Astrocyte of the spinal cord (primary cell): ENCODE data around the gene MYB.
"Not testable (repeated sequence)": the region's sequence is repeated elsewhere in the genome, so short reads cannot be mapped to it uniquely, and the experiment has no call there.

Source experiments
- DNase-seq: peaks from one replicate; pipeline ENCODE4 v3.0.0; 2011; ENCODE audit warnings: low read depth, low spot score
- H3K4me3 ChIP-seq: 2 replicates; pipeline ENCODE4 v1.5.1; 2011; ENCODE audit warnings: low read depth, mild to moderate bottlenecking, low read length, moderate library complexity
- in situ Hi-C: cut with HindIII; loops from 2 replicates; pipeline ENCODE4 v1.10.0; 2017; ENCODE audit warnings: low sequenced_read_pairs
- TF ChIP-seq, protein P1 (sequence below): IDR thresholded peaks from 2 replicates; pipeline ENCODE4 v1.5.1; 2012; ENCODE audit warnings: low read depth, mild to moderate bottlenecking, low read length, inconsistent platforms

MYB gene

DNA sequence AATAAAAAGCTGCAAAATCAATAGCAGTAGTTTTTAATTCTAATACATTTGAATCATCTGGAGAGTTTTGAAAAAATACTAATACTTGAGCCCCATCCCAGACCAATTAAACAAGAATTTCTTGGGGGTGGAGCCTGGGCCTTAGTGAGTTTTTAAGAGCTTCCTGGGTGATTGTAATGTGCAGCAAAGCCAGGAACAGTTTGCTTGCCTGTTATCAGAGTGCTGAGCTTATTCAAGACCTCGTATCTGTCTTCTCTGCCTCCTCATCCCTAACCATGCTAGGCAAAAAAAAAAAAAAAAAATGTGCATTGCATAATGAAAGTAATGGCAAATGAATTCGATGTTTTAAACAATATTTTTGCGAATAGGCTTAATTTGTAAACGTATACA lies 36.4 kb upstream of the MYB start:
- TF ChIP-seq, protein P1, sequence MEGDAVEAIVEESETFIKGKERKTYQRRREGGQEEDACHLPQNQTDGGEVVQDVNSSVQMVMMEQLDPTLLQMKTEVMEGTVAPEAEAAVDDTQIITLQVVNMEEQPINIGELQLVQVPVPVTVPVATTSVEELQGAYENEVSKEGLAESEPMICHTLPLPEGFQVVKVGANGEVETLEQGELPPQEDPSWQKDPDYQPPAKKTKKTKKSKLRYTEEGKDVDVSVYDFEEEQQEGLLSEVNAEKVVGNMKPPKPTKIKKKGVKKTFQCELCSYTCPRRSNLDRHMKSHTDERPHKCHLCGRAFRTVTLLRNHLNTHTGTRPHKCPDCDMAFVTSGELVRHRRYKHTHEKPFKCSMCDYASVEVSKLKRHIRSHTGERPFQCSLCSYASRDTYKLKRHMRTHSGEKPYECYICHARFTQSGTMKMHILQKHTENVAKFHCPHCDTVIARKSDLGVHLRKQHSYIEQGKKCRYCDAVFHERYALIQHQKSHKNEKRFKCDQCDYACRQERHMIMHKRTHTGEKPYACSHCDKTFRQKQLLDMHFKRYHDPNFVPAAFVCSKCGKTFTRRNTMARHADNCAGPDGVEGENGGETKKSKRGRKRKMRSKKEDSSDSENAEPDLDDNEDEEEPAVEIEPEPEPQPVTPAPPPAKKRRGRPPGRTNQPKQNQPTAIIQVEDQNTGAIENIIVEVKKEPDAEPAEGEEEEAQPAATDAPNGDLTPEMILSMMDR: no peak
- DNase-seq: no peak
- H3K4me3 ChIP-seq: no peak overlapping the region
- in situ Hi-C loops: no loop called here

DNA sequence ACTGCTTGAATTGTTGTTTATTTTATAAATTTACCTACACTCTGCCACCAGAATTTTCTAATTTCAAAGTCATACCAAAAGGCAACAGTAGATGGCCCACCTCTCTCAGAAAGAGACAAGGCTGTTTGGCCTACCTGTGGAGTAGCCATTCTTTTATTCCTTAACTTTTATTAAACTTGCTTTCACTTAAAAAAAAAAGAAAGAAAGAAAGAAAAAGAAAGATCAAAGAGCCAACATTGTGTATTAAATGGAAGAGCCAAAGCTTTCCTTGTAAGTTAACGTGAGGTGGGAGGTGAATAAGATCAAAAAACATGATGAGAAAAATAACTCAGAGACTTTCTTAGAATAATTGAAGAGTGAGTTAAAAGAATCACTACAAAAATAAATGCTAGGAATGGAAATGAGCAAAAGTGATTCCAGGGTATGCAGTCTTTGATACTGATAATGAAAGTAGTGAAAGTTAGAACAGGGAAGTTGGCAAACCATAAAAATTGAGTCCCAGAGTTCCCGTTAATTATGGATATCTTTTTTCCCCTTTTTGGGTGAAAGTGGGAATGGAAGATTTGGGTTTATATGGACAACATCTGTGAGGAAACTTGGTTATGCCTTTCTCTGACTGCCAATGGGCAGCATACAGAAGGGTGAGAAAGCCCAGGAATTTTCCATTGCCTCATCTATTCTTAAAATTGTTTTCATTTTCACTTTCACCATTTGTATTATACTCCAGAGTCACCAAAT lies 35.9 kb upstream of the MYB start:
- in situ Hi-C loops: no loop called here
- TF ChIP-seq, protein P1: peak; percentile 63
- peak; percentile 48 for DNase-seq
- no peak overlapping the region for H3K4me3 ChIP-seq

DNA sequence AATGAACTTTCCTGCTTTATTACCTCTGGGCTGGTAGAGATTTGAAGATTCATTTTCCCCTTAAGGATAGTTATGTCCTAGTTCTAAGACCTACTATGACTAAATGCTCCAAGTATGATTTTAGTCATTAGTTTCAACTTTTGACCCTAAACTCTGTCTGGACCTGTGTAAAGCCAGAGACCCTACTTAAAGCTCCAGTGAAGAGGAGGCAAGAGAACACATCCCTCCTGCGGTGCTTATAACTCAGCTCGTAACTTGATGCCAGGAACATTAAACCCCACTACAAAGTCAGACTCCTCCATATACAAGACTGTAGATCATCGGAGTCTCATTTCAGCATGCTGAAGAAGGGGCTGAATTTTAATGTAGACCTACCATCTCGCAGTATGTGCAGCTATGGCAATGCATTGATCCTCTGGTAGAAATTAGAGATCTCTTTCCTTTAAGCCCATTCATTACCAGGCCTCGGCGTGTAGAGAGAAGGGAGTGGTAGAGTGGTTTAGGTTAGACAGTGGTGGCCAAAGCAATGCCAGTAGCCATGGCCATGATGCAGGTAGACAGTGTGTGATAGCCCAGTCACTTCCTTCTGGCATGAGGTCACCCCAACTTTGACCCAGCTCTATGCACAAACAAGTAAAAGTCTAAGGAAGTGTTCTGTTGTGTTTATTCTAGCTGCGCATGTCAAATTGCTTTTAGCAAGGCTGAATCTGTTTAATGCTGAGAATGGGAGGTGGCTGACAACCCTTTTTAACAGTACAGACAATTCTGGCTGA lies 34.8 kb upstream of the MYB start:
- H3K4me3 ChIP-seq: no peak overlapping the region
- DNase-seq: peak; percentile 85
- TF ChIP-seq, protein P1: no peak
- in situ Hi-C loops: no loop called here

DNA sequence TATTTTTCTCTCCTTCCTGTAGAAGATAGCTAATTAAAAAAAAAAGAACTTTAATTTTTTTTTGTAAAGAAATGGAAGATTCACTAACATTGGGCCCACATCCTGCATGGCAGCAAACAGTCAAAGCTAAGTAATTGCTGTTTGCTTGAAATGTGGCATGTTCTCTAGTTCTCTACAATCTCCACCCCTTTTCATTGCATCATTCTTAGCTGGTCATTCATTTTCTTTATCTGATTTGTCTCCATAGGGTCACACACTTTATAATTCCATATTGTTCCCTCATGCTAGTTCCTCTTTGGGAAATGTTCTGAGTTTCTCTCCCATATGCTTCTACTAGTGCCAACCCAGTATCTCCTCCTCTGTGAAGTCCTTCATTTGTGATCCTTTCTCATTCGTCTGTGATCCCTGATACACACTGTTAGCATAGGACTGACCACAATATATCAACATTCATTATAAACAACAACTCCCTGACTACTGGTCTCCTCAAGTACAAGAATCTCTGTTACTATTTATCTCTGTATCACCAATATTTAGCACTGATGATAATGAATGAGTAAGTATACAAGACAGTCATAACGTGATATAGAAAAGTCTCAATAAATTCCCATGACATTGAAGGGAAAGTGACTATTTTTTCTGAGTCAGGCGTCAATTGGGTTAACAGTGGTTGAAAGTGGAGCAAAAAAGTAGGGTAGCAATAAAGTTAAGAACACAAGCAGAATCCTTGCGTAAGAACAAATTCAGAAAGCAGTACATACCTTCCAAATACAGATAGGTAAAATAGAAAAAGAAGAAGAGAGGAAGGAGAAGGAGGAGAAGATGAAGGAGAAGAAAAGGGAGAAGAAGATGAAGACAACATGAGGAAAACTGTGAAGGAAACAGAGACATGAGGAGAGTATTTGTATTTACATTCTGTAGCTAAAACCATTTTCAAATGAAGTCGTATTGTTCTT lies 33.2 kb upstream of the MYB start:
- H3K4me3 ChIP-seq: no peak overlapping the region
- in situ Hi-C loops: no loop called here
- DNase-seq: peak; percentile 3
- TF ChIP-seq, protein P1: no peak

DNA sequence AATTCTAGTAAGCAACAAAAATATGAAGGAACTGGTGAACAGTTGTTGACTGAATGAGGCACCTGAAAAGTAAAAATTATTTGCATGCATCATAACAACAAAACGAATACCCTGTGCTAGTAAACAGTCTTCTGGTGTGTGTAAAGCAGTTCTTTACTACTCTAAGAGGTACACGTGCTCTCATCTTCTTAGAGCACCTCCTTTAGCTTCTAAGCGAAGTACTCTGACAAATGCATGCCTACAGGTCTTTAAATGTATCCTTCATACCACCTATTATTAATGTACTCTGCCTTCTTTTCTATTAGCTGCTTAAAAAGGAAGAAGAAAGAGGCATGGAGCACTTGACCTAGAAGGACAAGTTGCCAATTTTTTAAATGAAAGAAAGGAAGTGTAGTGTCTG lies 32.2 kb upstream of the MYB start:
- no peak overlapping the region for H3K4me3 ChIP-seq
- DNase-seq: no peak
- TF ChIP-seq, protein P1: no peak
- in situ Hi-C loops: no loop called here

DNA sequence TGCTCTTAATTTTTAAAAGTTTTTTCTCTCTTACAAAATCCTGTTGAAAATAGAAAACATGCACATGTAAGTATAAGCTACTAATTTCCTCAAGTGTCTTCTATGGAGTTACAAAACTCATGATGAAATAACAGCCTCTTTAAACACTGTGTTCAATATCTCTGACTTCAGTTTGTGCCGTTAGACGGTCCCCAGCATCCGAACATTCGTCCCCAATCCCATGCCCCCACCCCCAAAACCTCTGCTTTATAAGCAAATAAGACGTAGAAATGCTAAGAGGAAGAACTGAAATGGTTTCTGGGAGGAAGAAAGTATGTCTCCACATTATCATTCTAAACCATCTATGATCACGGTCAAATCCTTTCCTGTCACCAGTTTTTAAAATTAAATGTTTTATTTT lies 31.7 kb upstream of the MYB start:
- no peak overlapping the region for H3K4me3 ChIP-seq
- in situ Hi-C loops: no loop called here
- TF ChIP-seq, protein P1: no peak

DNA sequence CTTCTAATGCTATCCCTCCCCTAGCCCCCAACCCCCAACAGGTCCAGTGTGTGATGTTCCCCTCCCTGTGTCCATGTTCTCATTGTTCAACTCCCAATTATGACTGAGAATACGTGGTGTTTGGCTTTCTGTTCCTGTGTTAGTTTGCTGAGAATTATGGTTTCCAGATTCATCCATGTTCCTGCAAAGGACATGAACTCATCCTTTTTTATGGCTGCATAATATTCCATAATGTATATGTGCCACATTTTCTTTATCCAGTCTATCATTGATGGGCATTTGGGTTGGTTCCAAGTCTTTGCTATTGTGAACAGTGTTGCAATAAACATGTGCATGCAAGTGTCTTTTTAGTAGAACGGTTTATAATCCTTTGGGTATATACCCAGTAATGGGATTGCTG lies 30.6 kb upstream of the MYB start:
- DNase-seq, in situ Hi-C loops: not testable (repeated sequence)

More for the DNA sequence above, 31.7 kb upstream of the MYB start:
- DNase-seq: no peak

DNA sequence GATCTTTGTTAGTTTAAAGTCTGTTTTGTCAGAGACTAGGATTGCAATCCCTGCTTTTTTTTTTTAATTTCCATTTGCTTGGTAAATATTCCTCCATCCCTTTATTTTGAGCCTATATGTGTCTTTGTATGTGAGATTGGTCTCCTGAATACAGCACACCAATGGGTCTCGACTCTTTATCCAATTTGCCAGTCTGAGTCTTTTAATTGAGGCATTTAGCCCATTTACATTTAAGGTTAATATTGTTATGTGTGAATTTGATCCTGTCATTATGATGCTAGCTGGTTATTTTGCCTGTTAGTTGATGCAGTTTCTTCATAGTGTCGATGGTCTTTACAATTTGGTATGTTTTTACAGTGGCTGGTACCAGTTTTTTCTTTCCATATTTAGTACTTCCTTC lies 27.0 kb upstream of the MYB start:
- in situ Hi-C loops, DNase-seq, H3K4me3 ChIP-seq: not testable (repeated sequence)

More for the DNA sequence above, 30.6 kb upstream of the MYB start:
- H3K4me3 ChIP-seq: not testable (repeated sequence)
